DOHH2 (cell line): ENCODE data around the gene GFPT2.

Experiments used
- H3F3A ChIP-seq: fragments of 200-600 bp; sonication (generic), shearing (Covaris generic); 2 replicates; pipeline ENCODE4 v1.6.0; 2016; ENCODE audit warnings: antibody characterized with exemption, mild to moderate bottlenecking; ENCODE audit not compliant: control insufficient read depth, insufficient read depth
- H3K27ac ChIP-seq: fragments of 200-600 bp; sonication (generic); 2 replicates; pipeline ENCODE4 v1.5.1; 2014; ENCODE audit warnings: low read depth, mild to moderate bottlenecking, low read length, moderate library complexity
- H3K27me3 ChIP-seq: fragments of 200-600 bp; sonication (generic); 2 replicates; pipeline ENCODE4 v1.6.1; 2014; ENCODE audit warnings: mild to moderate bottlenecking, low read length, mixed read lengths; ENCODE audit not compliant: control insufficient read depth
- H3K36me3 ChIP-seq: fragments of 200-600 bp; sonication (generic); 2 replicates; pipeline ENCODE4 v1.6.1; 2014; ENCODE audit warnings: mild to moderate bottlenecking, low read length, moderate library complexity, mixed read lengths; ENCODE audit not compliant: control insufficient read depth
- H3K4me1 ChIP-seq: fragments of 200-600 bp; sonication (generic); 2 replicates; pipeline ENCODE4 v1.6.1; 2014; ENCODE audit warnings: mild to moderate bottlenecking, low read length, mixed read lengths; ENCODE audit not compliant: control insufficient read depth
- H3K4me2 ChIP-seq: fragments of 200-600 bp; sonication (generic); 2 replicates; pipeline ENCODE4 v1.6.0; 2014; ENCODE audit warnings: mild to moderate bottlenecking, low read length, moderate library complexity
- H3K4me3 ChIP-seq: fragments of 200-600 bp; sonication (generic); 2 replicates; pipeline ENCODE4 v1.5.1; 2014; ENCODE audit warnings: mild to moderate bottlenecking, low read length, mixed read lengths
- H3K79me2 ChIP-seq: fragments of 200-600 bp; sonication (generic); 2 replicates; pipeline ENCODE4 v1.6.1; 2014; ENCODE audit warnings: mild to moderate bottlenecking, low read length, mixed read lengths; ENCODE audit not compliant: control insufficient read depth
- H3K9me2 ChIP-seq: fragments of 200-600 bp; sonication (generic); replicated peaks from 2 replicates; pipeline ENCODE4 v1.6.1; 2014; ENCODE audit warnings: mild to moderate bottlenecking, low read length, mixed read lengths; ENCODE audit not compliant: control insufficient read depth
- H3K9me3 ChIP-seq: fragments of 200-600 bp; sonication (generic); 2 replicates; pipeline ENCODE4 v1.6.1; 2014; ENCODE audit warnings: antibody characterized with exemption, low read length, mixed read lengths; ENCODE audit not compliant: control insufficient read depth, insufficient read depth
- H4K20me1 ChIP-seq: fragments of 200-600 bp; sonication (generic); 2 replicates; pipeline ENCODE4 v1.6.0; 2014; ENCODE audit warnings: low read depth, mild to moderate bottlenecking, antibody characterized with exemption, low read length, moderate library complexity; ENCODE audit not compliant: control insufficient read depth, insufficient read depth
- CTCF ChIP-seq: fragments of 200-600 bp; sonication (generic); IDR thresholded peaks from one replicate; pipeline ENCODE4 v1.5.1; 2014; ENCODE audit warnings: antibody characterized with exemption, mild to moderate bottlenecking, low read depth, low read length; ENCODE audit not compliant: poor library complexity, severe bottlenecking
- EZH2phosphoT487 ChIP-seq: fragments of 200-600 bp; sonication (generic); IDR thresholded peaks from 2 replicates; pipeline ENCODE4 v1.6.1; 2017; ENCODE audit warnings: borderline replicate concordance, mild to moderate bottlenecking, antibody characterized with exemption, low read length, moderate library complexity, mixed read lengths

The GFPT2 gene

GRCh38 chr5:180284149-180284548 is 69.0 kb downstream of the GFPT2 start:
- H3K4me3 ChIP-seq, result no peak overlapping the region
- peaks cover 49% of the 10 kb centered on the region for H3K36me3 ChIP-seq
- no peaks in the 10 kb centered on the region for H3K9me2 ChIP-seq
- no peak overlapping the region for H3K4me2 ChIP-seq
- TF ChIP-seq CTCF (no peak), EZH2phosphoT487 (no peak)
- H3K27me3 ChIP-seq, result no peaks in the 10 kb centered on the region
- no peaks in the 10 kb centered on the region; the same call in none of the 2 replicates for H4K20me1 ChIP-seq
- no peaks in the 10 kb centered on the region for H3K4me1 ChIP-seq
- no peaks in the 10 kb centered on the region for H3K9me3 ChIP-seq
- H3K79me2 ChIP-seq, result peaks cover 47% of the 10 kb centered on the region
- no peak overlapping the region for H3K27ac ChIP-seq
- no peaks in the 10 kb centered on the region for H3F3A ChIP-seq

- no peaks in the 10 kb centered on the region for H3K4me1 ChIP-seq
- H3K27ac ChIP-seq, result no peak overlapping the region
- peaks cover 51% of the 10 kb centered on the region for H3K36me3 ChIP-seq
- no peaks in the 10 kb centered on the region for H3K9me3 ChIP-seq
- H4K20me1 ChIP-seq, result no peaks in the 10 kb centered on the region; the same call in none of the 2 replicates
- no peaks in the 10 kb centered on the region for H3K27me3 ChIP-seq
- peaks cover 37% of the 10 kb centered on the region for H3K79me2 ChIP-seq
- no peak for TF ChIP-seq CTCF
- TF ChIP-seq EZH2phosphoT487, result no peak
- no peak overlapping the region for H3K4me3 ChIP-seq
- no peaks in the 10 kb centered on the region for H3F3A ChIP-seq
- H3K9me2 ChIP-seq, result no peaks in the 10 kb centered on the region
- H3K4me2 ChIP-seq, result no peak overlapping the region
These were observed 70.0 kb downstream of the GFPT2 start for GRCh38 chr5:180283026-180283615.

GRCh38 chr5:180282281-180282680 is 70.9 kb downstream of the GFPT2 start:
- no peak overlapping the region for H3K4me3 ChIP-seq
- peaks cover 29% of the 10 kb centered on the region for H3K79me2 ChIP-seq
- no peaks in the 10 kb centered on the region for H3K9me3 ChIP-seq
- no peaks in the 10 kb centered on the region for H3K9me2 ChIP-seq
- no peak overlapping the region for H3K4me2 ChIP-seq
- H3K4me1 ChIP-seq, result no peaks in the 10 kb centered on the region
- peaks cover 60% of the 10 kb centered on the region for H3K36me3 ChIP-seq
- TF ChIP-seq CTCF, result no peak
- TF ChIP-seq EZH2phosphoT487, result no peak
- no peak overlapping the region for H3K27ac ChIP-seq
- no peaks in the 10 kb centered on the region; the same call in 1 of the 2 replicates for H4K20me1 ChIP-seq
- H3F3A ChIP-seq, result no peaks in the 10 kb centered on the region
- no peaks in the 10 kb centered on the region for H3K27me3 ChIP-seq
